OCI-LY7 (cell line): ENCODE results near the gene ANO6. TPM values are rescaled to one million over a fixed set of nuclear protein-coding genes. Genes with fewer than 3 reads are reported as not detected.

Experiments
- BruUV-seq: library from RNA; stranded (reverse); fragments of 400-500 nt; replicated peaks from 2 replicates; lab custom pipeline; 2021; lab: Mats Ljungman, UMichigan
- CTCF ChIA-PET: fragments of 300-600 bp; sonication (Branson Sonifier 250); formaldehyde crosslinking; loops from one replicate; lab custom pipeline; 2022; ENCODE audit warnings: antibody characterized with exemption; ENCODE audit not compliant: unreplicated experiment; lab: Charles Lee
- POLR2A ChIA-PET: fragments of 300-600 bp; sonication (Branson Sonifier 250); formaldehyde crosslinking; loops from one replicate; lab custom pipeline; 2022; ENCODE audit warnings: antibody characterized with exemption; lab: Charles Lee
- DNase-seq: peaks from one replicate; pipeline ENCODE4 v3.0.0-alpha.2; 2015; ENCODE audit warnings: low spot score
- H2AFZ ChIP-seq: fragments of 200-600 bp; sonication (generic), shearing (Covaris generic); 2 replicates; pipeline ENCODE4 v1.6.1; 2014; ENCODE audit warnings: mild to moderate bottlenecking, antibody characterized with exemption, low read length, moderate library complexity
- H3K27ac ChIP-seq: fragments of 200-600 bp; sonication (generic); 2 replicates; pipeline ENCODE4 v1.5.1; 2014; ENCODE audit warnings: mixed run types, low read depth, mild to moderate bottlenecking, moderate library complexity, low read length, inconsistent platforms; ENCODE audit not compliant: poor library complexity, severe bottlenecking
- H3K36me3 ChIP-seq: fragments of 200-600 bp; sonication (generic); 2 replicates; pipeline ENCODE4 v1.6.1; 2014; ENCODE audit warnings: mild to moderate bottlenecking, antibody characterized with exemption, low read length, moderate library complexity, mixed read lengths; ENCODE audit not compliant: insufficient read depth
- H3K4me1 ChIP-seq: fragments of 200-600 bp; sonication (generic); 2 replicates; pipeline ENCODE4 v1.5.1; 2014; ENCODE audit warnings: mild to moderate bottlenecking, low read length; ENCODE audit not compliant: insufficient read depth, poor library complexity, severe bottlenecking
- H3K4me2 ChIP-seq: fragments of 200-600 bp; sonication (generic); 2 replicates; pipeline ENCODE4 v1.6.1; 2014; ENCODE audit warnings: mild to moderate bottlenecking, low read length
- H3K4me3 ChIP-seq: fragments of 200-600 bp; sonication (generic); 2 replicates; pipeline ENCODE4 v1.5.1; 2014; ENCODE audit warnings: mild to moderate bottlenecking, low read depth, low read length; ENCODE audit not compliant: poor library complexity, severe bottlenecking
- H3K79me2 ChIP-seq: fragments of 200-600 bp; sonication (generic); 2 replicates; pipeline ENCODE4 v1.6.1; 2016; ENCODE audit warnings: low read depth, mild to moderate bottlenecking, low read length, moderate library complexity, mixed read lengths; ENCODE audit not compliant: insufficient read depth
- H3K9me2 ChIP-seq: fragments of 200-600 bp; sonication (generic); 2 replicates; pipeline ENCODE4 v1.6.1; 2016; ENCODE audit warnings: mild to moderate bottlenecking, low read length, mixed read lengths; ENCODE audit not compliant: insufficient read depth
- H3K9me3 ChIP-seq: fragments of 200-600 bp; sonication (generic); 2 replicates; pipeline ENCODE4 v1.6.1; 2014; ENCODE audit warnings: mild to moderate bottlenecking, mixed run types, low read length, mixed read lengths
- H4K20me1 ChIP-seq: fragments of 200-600 bp; sonication (generic); 2 replicates; pipeline ENCODE4 v1.6.1; 2014; ENCODE audit warnings: mild to moderate bottlenecking, antibody characterized with exemption, low read length, moderate library complexity, mixed read lengths; ENCODE audit not compliant: insufficient read depth
- CTCF ChIP-seq: fragments of 200-600 bp; sonication (generic); conservative IDR thresholded peaks from 2 replicates; pipeline ENCODE4 v1.5.1; 2014; ENCODE audit warnings: mild to moderate bottlenecking, antibody characterized with exemption, low read length, moderate library complexity, mixed read lengths
- EZH2phosphoT487 ChIP-seq: fragments of 200-600 bp; sonication (generic); IDR thresholded peaks from 2 replicates; pipeline ENCODE4 v1.6.1; 2018; ENCODE audit warnings: low read depth, borderline replicate concordance, mild to moderate bottlenecking, mixed run types, antibody characterized with exemption, low read length, moderate library complexity, mixed read lengths
- intact Hi-C: fragments of 100-400 bp; cut with micrococcal nuclease; formaldehyde crosslinking; loops from one replicate; pipeline ENCODE4 v1.10.0; 2022; ENCODE audit not compliant: unreplicated experiment
- total RNA-seq, 2 experiments: library from RNA; depleted of rRNA in 1 of 2; stranded (reverse); fragments of >200 nt in 1 of 2; shearing (Covaris generic) in 1 of 2; gene quantifications; 2 replicates each; pipeline ENCODE4 v1.2.3, GENCODE V29; 2014 to 2022

ANO6 gene
- total RNA-seq, 2 experiments from 2014 or later = 15.0 to 17.7 TPM

- CTCF ChIA-PET = no interaction called here
- Histone ChIP-seq H3K27ac (no peak overlapping the region), H2AFZ (no peak overlapping the region), H3K4me3 (no peak overlapping the region), H3K36me3 (no peaks in the 10 kb centered on the region), H4K20me1 (no peaks in the 10 kb centered on the region), H3K9me3 (no peaks in the 10 kb centered on the region), H3K4me1 (no peaks in the 10 kb centered on the region), H3K79me2 (no peaks in the 10 kb centered on the region), H3K9me2 (no peaks in the 10 kb centered on the region), H3K4me2 (no peak overlapping the region)
- no TSS peak for BruUV-seq
- POLR2A ChIA-PET = interaction anchor here (1.0 to 1.5 kb wide), 2 partner anchors 9 to 12 kb away, joined by 3 to 6 read pairs; no protein-coding TSS in a partner anchor
- intact Hi-C loops = no loop called here
- DNase-seq = no peak
- TF ChIP-seq EZH2phosphoT487 (no peak), CTCF (no peak)
Observed at GRCh38 chr12:45336762-45337596, 121.1 kb downstream of the ANO6 start.

- CTCF ChIA-PET = no interaction called here
Observed at GRCh38 chr12:45337835-45338234, 121.9 kb downstream of the ANO6 start.

More at GRCh38 chr12:45337835-45338234, 121.9 kb downstream of the ANO6 start:
- no peaks in the 10 kb centered on the region for H3K36me3 ChIP-seq
- BruUV-seq = no TSS peak
- TF ChIP-seq EZH2phosphoT487 (no peak), CTCF (no peak)
- POLR2A ChIA-PET = no interaction called here
- H4K20me1 ChIP-seq = no peaks in the 10 kb centered on the region
- H3K79me2 ChIP-seq = no peaks in the 10 kb centered on the region
- no peak for DNase-seq
- H3K4me1 ChIP-seq = no peaks in the 10 kb centered on the region
- H3K4me2 ChIP-seq = no peak overlapping the region
- H3K9me3 ChIP-seq = no peaks in the 10 kb centered on the region
- H3K9me2 ChIP-seq = no peaks in the 10 kb centered on the region
- H3K27ac ChIP-seq = no peak overlapping the region
- H2AFZ ChIP-seq = no peak overlapping the region
- intact Hi-C loops = no loop called here
- no peak overlapping the region for H3K4me3 ChIP-seq
